Left forelimb (tissue), 1 donor: ENCODE results near the gene COX7A2L.

Source experiments
- DNase-seq: peaks from one replicate; pipeline ENCODE4 v3.0.0-alpha.2; 2018; ENCODE audit warnings: low spot score

The COX7A2L gene

GRCh38 chr2:42317945-42318344 lies 43.1 kb downstream of the COX7A2L start:
- no peak for DNase-seq

- no peak for DNase-seq
Observed at GRCh38 chr2:42317486-42317885, 43.5 kb downstream of the COX7A2L start.

- no peak for DNase-seq
Observed at GRCh38 chr2:42316910-42317309, 44.1 kb downstream of the COX7A2L start.

- DNase-seq: no peak
Observed at GRCh38 chr2:42315844-42316470, 45.1 kb downstream of the COX7A2L start.

GRCh38 chr2:42314892-42315468 lies 46.0 kb downstream of the COX7A2L start:
- no peak for DNase-seq

GRCh38 chr2:42312106-42312505 lies 48.9 kb downstream of the COX7A2L start:
- DNase-seq: no peak

- no peak for DNase-seq
Observed at GRCh38 chr2:42310007-42310515, 51.0 kb downstream of the COX7A2L start.

GRCh38 chr2:42309366-42309765 lies 51.7 kb downstream of the COX7A2L start:
- no peak for DNase-seq

- DNase-seq: no peak
Observed at GRCh38 chr2:42307180-42307579, 53.8 kb downstream of the COX7A2L start.

- DNase-seq: no peak
Observed at GRCh38 chr2:42304059-42304713, 56.8 kb downstream of the COX7A2L start.

GRCh38 chr2:42303252-42303651 lies 57.8 kb downstream of the COX7A2L start:
- DNase-seq: no peak

- DNase-seq: no peak
Observed at GRCh38 chr2:42300527-42300926, 60.5 kb downstream of the COX7A2L start.
